HepG2 (cell line): ENCODE results near the gene EPS8. TPM values are rescaled to one million over a fixed set of nuclear protein-coding genes. Genes with fewer than 3 reads are reported as not detected.

Experiments used
- polyA plus RNA-seq, 8 experiments: library from polyadenylated mRNA; depleted of rRNA in 3 of 8; stranded (reverse) in 7 of 8; unstranded in 1 of 8; fragments of >200 nt; fragmentation: Illumina TruSeq in 4 of 8; extraction: Trizol in 4 of 8; gene quantifications; 2 replicates each; pipeline versions ENCODE4 v1.2.1 to v1.2.3, GENCODE V29; 2011 to 2016; ENCODE audit warnings: low read depth in 4 of 8, missing spikeins in 1 of 8, mixed read lengths in 1 of 8; ENCODE audit not compliant: insufficient read depth in 1 of 8
- total RNA-seq, 5 experiments: library from RNA; depleted of rRNA; stranded (reverse); fragments of >200 nt; fragmentation: Illumina TruSeq; extraction: Trizol; gene quantifications; 2 replicates each; pipeline ENCODE4 v1.2.3, GENCODE V29; 2016; ENCODE audit warnings: low read depth in 1 of 5
- TF ChIP-seq, protein P1 (sequence below): sonication (generic); formaldehyde crosslinking; IDR thresholded peaks from 2 replicates; pipeline ENCODE4 v1.4.0; 2020; ENCODE audit warnings: missing genetic modification reagents
- TF ChIP-seq, protein P2 (sequence below): sonication (generic); formaldehyde crosslinking; IDR thresholded peaks from 2 replicates; pipeline ENCODE4 v1.5.0; 2020; ENCODE audit warnings: mild to moderate bottlenecking, missing genetic modification reagents

The EPS8 gene
- total and polyA plus RNA-seq, 2 of the 13 experiments (the other 11 are each of a cell fraction or from before 2014, with no cell fraction given), result 37.1 to 43.4 TPM

DNA sequence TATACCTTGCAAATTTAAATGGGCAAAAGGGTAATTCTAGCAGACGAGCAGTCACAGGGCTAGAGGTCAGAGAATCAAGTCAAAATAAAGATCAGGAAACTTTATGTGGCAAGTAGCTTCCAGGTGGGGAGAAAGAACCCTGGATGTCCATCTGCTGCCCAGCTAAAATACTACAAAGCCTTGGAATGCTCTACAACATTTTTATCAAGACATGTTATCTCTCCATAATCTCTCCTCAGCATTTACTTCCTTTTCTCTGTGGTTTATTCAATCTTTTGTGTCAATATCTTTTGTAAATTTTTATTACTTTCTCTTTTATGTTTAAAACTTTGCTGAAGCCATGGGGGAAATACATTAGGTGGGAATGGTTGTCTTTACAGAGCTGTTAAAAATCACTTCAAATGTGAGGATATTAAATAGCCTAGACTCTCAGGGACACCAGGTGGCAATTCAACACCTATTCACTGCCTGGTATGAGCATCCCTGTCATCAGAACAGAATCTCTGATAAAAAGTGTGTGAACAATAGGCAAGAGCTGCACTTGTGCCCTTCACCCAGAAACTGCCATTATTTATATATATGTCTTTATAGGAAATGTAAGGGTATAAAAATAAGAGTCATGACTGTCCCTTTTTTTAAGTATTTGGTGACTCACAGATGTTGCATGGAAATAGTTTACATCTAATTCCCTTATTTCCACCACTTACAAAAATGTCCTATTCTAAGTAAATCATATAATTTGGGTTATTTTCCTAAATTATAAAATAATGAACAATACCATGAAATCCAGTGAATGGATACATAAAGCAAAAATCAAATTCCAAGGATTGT lies 152.9 kb downstream of the EPS8 start (continued):
- TF ChIP-seq, protein P1, sequence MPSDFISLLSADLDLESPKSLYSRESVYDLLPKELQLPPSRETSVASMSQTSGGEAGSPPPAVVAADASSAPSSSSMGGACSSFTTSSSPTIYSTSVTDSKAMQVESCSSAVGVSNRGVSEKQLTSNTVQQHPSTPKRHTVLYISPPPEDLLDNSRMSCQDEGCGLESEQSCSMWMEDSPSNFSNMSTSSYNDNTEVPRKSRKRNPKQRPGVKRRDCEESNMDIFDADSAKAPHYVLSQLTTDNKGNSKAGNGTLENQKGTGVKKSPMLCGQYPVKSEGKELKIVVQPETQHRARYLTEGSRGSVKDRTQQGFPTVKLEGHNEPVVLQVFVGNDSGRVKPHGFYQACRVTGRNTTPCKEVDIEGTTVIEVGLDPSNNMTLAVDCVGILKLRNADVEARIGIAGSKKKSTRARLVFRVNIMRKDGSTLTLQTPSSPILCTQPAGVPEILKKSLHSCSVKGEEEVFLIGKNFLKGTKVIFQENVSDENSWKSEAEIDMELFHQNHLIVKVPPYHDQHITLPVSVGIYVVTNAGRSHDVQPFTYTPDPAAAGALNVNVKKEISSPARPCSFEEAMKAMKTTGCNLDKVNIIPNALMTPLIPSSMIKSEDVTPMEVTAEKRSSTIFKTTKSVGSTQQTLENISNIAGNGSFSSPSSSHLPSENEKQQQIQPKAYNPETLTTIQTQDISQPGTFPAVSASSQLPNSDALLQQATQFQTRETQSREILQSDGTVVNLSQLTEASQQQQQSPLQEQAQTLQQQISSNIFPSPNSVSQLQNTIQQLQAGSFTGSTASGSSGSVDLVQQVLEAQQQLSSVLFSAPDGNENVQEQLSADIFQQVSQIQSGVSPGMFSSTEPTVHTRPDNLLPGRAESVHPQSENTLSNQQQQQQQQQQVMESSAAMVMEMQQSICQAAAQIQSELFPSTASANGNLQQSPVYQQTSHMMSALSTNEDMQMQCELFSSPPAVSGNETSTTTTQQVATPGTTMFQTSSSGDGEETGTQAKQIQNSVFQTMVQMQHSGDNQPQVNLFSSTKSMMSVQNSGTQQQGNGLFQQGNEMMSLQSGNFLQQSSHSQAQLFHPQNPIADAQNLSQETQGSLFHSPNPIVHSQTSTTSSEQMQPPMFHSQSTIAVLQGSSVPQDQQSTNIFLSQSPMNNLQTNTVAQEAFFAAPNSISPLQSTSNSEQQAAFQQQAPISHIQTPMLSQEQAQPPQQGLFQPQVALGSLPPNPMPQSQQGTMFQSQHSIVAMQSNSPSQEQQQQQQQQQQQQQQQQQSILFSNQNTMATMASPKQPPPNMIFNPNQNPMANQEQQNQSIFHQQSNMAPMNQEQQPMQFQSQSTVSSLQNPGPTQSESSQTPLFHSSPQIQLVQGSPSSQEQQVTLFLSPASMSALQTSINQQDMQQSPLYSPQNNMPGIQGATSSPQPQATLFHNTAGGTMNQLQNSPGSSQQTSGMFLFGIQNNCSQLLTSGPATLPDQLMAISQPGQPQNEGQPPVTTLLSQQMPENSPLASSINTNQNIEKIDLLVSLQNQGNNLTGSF (CRISPR knock-in tag), result no peak
- TF ChIP-seq, protein P2, sequence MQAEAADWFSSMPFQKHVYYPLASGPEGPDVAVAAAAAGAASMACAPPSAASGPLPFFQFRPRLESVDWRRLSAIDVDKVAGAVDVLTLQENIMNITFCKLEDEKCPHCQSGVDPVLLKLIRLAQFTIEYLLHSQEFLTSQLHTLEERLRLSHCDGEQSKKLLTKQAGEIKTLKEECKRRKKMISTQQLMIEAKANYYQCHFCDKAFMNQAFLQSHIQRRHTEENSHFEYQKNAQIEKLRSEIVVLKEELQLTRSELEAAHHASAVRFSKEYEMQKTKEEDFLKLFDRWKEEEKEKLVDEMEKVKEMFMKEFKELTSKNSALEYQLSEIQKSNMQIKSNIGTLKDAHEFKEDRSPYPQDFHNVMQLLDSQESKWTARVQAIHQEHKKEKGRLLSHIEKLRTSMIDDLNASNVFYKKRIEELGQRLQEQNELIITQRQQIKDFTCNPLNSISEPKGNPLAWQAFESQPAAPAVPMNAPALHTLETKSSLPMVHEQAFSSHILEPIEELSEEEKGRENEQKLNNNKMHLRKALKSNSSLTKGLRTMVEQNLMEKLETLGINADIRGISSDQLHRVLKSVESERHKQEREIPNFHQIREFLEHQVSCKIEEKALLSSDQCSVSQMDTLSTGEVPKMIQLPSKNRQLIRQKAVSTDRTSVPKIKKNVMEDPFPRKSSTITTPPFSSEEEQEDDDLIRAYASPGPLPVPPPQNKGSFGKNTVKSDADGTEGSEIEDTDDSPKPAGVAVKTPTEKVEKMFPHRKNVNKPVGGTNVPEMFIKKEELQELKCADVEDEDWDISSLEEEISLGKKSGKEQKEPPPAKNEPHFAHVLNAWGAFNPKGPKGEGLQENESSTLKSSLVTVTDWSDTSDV (CRISPR knock-in tag), result no peak
